GM19025 (cell line): ENCODE data around the gene CD69.
"Not testable (repeated sequence)": the region's sequence is repeated elsewhere in the genome, so short reads cannot be mapped to it uniquely, and the experiment has no call there.

ENCODE experiments used
- ATAC-seq: cut with Tn5 transposase; IDR thresholded peaks from one replicate; pipeline ENCODE4 v1.9.1; 2021; ENCODE audit warnings: mild to moderate bottlenecking, low read depth, moderate library complexity; ENCODE audit not compliant: unreplicated experiment

CD69 gene

GRCh38 chr12:9751204-9752144, 9.2 kb downstream of the CD69 start:
- ATAC-seq: no peak

- no peak for ATAC-seq
These were observed 10.2 kb downstream of the CD69 start for GRCh38 chr12:9750276-9751203.

GRCh38 chr12:9749640-9750039, 11.1 kb downstream of the CD69 start:
- no peak for ATAC-seq

- ATAC-seq: no peak
These were observed 15.5 kb downstream of the CD69 start for GRCh38 chr12:9745199-9745598.

- no peak for ATAC-seq
These were observed 18.0 kb downstream of the CD69 start for GRCh38 chr12:9742661-9743060.

- ATAC-seq: peak; percentile 59
These were observed 19.0 kb downstream of the CD69 start for GRCh38 chr12:9741726-9742125.

- ATAC-seq: no peak
These were observed 20.5 kb downstream of the CD69 start for GRCh38 chr12:9740106-9740750.

GRCh38 chr12:9739404-9740105, 21.1 kb downstream of the CD69 start:
- ATAC-seq: not testable (repeated sequence)

GRCh38 chr12:9738905-9739304, 21.8 kb downstream of the CD69 start:
- ATAC-seq: not testable (repeated sequence)

GRCh38 chr12:9736936-9737705, 23.6 kb downstream of the CD69 start:
- no peak for ATAC-seq

GRCh38 chr12:9735601-9736000, 25.1 kb downstream of the CD69 start:
- no peak for ATAC-seq

GRCh38 chr12:9732921-9733461, 27.7 kb downstream of the CD69 start, which contains the start of gene CLECL1:
Gene CLECL1, minus strand, starts transcription at chr12:9733097.
- ATAC-seq: no peak

- ATAC-seq: no peak
These were observed 28.9 kb downstream of the CD69 start for GRCh38 chr12:9731797-9732196.

GRCh38 chr12:9731393-9731792, 29.3 kb downstream of the CD69 start:
- ATAC-seq: no peak

GRCh38 chr12:9730591-9730990, 30.1 kb downstream of the CD69 start:
- no peak for ATAC-seq

- no peak for ATAC-seq
These were observed 30.7 kb downstream of the CD69 start for GRCh38 chr12:9730011-9730410.

GRCh38 chr12:9729082-9729481, 31.6 kb downstream of the CD69 start:
- ATAC-seq: no peak

- no peak for ATAC-seq
These were observed 32.9 kb downstream of the CD69 start for GRCh38 chr12:9727813-9728212.
